Activated CD4-positive, alpha-beta T cell treated with anti-CD3 and anti-CD28 coated beads for 24 hours (primary cell): ENCODE data around the gene KIF15.
"Not testable (repeated sequence)": the region's sequence is repeated elsewhere in the genome, so short reads cannot be mapped to it uniquely, and the experiment has no call there.

Experiments used
- DNase-seq, 2 donors: peaks; one replicate each; pipeline ENCODE4 v3.0.0-alpha.2; 2020; ENCODE audit warnings: low read depth in 2 of 2

Gene KIF15

DNA sequence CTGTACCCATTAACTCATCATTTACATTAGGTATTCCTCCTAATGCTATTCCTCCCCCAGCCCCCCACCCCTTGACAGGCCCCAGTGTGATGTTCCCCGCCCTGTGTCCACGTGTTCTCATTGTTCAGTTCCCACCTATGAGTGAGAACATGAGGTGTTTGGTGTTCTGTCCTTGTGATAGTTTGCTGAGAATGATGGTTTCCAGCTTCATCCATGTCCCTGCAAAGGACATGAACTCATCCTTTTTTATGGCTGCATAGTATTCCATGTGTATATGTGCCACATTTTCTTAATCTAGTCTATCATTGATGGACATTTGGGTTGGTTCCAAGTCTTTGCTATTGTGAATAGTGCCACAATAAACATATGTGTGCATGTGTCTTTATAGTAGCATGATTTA, 54.7 kb downstream of the KIF15 start:
- DNase-seq = not testable (repeated sequence)

DNA sequence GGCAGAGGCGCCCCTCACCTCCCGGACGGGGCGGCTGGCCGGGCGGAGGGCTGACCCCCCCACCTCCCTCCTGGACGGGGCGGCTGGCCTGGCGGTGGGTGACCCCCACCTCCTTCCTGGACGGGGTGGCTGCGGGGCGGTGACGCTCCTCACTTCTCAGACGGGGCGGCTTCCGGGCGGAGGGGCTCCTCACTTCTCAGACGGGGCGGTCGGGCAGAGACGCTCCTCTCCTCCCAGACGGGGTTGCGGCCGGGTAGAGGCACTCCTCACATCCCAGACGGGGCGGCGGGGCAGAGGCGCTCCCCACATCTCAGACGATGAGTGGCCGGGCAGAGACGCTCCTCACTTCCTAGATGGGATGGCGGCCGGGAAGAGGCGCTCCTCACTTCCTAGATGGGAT, 59.6 kb downstream of the KIF15 start:
- not testable (repeated sequence) for DNase-seq

GRCh38 chr3:44825264-44825925, 63.8 kb downstream of the KIF15 start:
- no peak for DNase-seq

DNA sequence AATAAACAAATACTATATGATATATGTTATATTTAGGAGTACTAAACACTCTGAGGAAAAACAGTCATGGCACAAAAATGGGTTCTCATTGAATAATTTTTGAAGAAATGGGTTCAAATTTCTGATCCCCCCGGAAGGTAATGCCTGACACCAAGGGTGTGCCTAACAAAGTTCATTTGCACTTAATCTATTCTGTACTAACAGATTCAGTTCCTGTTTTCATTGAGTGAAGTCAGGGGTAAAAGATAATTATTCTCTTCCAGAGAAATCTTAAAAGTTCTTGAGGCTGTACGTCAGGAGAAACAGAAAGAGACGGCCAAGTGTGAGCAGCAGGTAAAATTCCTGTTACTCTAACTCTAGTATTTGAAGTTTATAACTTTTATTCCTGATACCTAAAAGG, 65.6 kb downstream of the KIF15 start:
- no peak for DNase-seq

GRCh38 chr3:44831232-44831631, 69.6 kb downstream of the KIF15 start:
- DNase-seq = no peak

- DNase-seq = no peak
These were observed 70.4 kb downstream of the KIF15 start for GRCh38 chr3:44832032-44832431.

DNA sequence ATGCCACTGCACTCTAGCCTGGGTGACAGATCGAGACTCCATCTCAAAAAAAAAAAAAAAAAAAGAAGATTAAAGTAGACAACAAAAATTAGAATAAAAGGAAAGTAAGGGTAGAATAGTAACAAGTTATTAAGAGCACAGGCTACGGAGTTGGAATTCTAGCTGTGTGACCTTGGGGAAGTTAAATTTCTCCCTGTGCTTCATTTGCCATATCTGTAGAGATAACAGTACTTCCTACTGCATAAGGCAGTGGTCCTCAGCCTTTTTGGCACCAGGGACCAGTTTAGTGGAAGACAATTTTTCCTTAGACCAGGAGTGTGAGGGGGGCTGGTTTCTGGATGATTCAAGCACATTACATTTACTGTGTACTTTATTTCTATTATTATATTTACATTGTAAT, 71.4 kb downstream of the KIF15 start:
- no peak for DNase-seq

DNA sequence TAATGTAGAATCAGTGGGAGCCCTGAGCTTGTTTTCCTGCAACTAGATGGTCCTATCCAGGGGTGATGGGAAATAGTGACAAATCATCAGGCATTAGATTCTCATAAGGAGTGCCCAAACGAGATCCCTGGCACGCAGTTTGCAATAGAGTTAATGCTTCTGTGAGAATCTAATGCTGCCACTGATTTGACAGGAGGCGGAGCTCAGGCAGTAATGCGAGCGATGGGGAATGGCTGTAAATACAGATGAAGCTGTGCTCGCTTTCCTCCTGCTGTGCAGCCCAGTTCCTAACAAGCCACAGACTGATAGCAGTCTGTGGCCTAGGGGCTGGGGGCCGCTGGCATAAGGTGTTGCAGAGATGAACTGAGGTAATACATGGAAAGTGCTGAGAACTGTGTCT, 71.8 kb downstream of the KIF15 start:
- no peak for DNase-seq

DNA sequence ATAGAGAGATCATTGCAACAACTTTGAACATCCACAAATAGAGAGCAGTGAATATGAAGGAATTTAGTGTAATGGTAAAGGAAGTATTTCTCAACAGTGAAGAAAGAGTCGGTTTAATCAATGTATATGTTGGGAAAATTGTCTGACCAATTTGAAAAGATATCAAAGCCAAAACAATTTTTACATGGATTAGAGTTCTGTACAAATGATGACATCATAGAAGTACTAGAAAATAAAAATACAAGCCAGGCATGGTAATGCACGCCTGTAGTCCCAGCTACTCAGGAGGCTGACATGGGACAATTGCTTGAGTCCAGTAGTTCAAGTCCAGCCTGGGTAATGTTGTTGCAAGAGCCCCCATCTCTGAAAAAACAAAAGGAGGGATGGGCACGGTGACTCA, 74.1 kb downstream of the KIF15 start:
- no peak for DNase-seq

- no peak for DNase-seq
These were observed 80.8 kb downstream of the KIF15 start for GRCh38 chr3:44842376-44842775.

DNA sequence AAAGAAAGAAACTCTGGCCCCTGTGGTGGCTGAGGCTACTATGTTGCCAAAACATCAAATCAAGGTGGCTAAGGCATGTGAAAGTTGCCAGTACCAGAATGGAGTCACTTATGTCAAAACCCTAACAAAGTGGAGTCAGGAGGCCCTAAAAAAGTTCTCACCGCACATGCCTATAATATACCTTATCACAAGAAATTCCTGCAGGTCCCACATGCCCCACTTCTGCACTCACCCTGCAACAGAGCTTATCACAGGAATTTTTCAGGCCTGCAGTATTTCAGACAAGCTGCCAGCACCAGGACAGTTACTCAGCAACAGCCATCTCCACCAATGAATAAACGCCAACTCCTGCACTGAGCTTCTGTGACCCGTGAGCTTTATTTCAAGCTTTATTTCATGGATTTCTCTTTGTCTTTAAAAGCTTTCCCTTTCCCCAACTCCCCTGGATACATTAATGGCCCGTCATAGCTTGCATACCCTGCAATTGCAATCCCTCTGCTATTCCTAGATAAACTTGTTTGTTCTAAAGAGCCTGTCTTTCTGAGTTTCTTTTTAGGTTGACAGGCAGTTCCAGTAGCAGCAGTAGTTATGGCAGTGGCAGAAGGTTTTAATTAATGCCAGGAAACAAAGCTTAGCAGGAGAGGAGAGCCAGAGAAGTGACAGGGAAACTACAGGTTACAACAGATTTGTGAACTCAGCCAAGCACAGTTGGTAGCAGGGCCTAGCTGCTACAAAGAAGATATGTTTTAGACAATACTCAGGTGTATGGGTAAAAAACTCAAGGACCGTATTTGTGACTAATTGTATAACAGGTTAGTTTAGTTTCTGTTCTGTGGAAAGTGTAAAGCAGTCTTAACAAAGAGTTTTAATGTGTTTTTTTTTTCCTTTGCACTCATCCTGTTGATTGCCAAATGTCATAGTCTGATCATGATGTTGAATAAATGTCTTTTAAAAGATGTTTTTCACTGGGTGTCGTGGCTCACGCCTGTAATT, 84.2 kb downstream of the KIF15 start:
- no peak for DNase-seq

- DNase-seq = no peak
These were observed 87.0 kb downstream of the KIF15 start for GRCh38 chr3:44848634-44849033.

- not testable (repeated sequence) for DNase-seq
These were observed 95.1 kb downstream of the KIF15 start for GRCh38 chr3:44856663-44857062.

DNA sequence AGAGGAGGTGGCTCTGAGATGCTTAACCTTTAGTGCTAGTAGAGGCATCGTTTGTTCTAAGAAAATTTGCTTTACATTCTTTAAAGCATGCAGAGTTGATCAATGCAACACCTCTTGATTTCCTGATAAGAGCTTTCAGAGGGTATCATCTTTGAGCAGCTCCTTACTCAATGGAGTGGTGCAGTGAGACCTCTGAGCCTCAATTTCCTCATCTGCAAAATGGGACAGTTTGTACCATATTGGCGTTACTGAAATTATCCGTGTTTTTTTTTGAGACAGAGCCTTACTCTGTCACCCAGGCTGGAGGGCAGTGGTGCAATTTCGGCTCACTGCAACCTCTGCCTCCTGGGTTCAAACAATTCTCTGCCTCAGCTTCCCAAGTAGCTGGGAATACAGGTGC, 98.5 kb downstream of the KIF15 start:
- no peak for DNase-seq

GRCh38 chr3:44861412-44862225, 100.0 kb downstream of the KIF15 start, which contains the start of gene TMEM42:
TSS of gene TMEM42 (plus strand) at chr3:44861912. CDS start at chr3:44861925, 13 bp downstream.
- peak; percentile 73 to 82 for DNase-seq

GRCh38 chr3:44862226-44862637, 100.6 kb downstream of the KIF15 start:
- no peak for DNase-seq

GRCh38 chr3:44865272-44866035, 103.9 kb downstream of the KIF15 start:
- DNase-seq = no peak

- DNase-seq = no peak
These were observed 106.0 kb downstream of the KIF15 start for GRCh38 chr3:44867421-44868111.

- DNase-seq = no peak
These were observed 108.9 kb downstream of the KIF15 start for GRCh38 chr3:44870375-44871061.

GRCh38 chr3:44874308-44874707, 112.7 kb downstream of the KIF15 start, which contains the start of gene TGM4:
TSS of gene TGM4 (plus strand) at chr3:44874608. CDS start at chr3:44874679, 71 bp downstream.
- no peak for DNase-seq
